Natural killer cell (primary cell): ENCODE results near the gene ART4. TPM values are rescaled to one million over a fixed set of nuclear protein-coding genes. Genes with fewer than 3 reads are reported as not detected.

Experiments
- ATAC-seq, 3 donors: fragments of 150-1000 bp in 2 of 3; fragments of 200-7000 bp in 1 of 3; cut with Tn5 transposase; 1 replicate in 1 of 3; 2 replicates in 2 of 3; pipeline ENCODE4 v1.10.0; 2021; ENCODE audit warnings: mild to moderate bottlenecking in 2 of 3, moderate library complexity in 2 of 3
- DNase-seq, 2 donors: peaks; one replicate each; pipeline versions ENCODE4 v3.0.0 to v3.0.0-alpha.2; 2013 to 2021; ENCODE audit warnings: mixed read lengths in 1 of 2
- H3K27ac ChIP-seq: one replicate; pipeline ENCODE4 v1.5.1; 2013; ENCODE audit warnings: mild to moderate bottlenecking, low read length
- H3K27me3 ChIP-seq: one replicate; pipeline ENCODE4 v1.6.1; 2013; ENCODE audit warnings: low read length; ENCODE audit not compliant: control insufficient read depth, insufficient read depth
- H3K36me3 ChIP-seq: one replicate; pipeline ENCODE4 v1.6.1; 2013; ENCODE audit warnings: low read length; ENCODE audit not compliant: control insufficient read depth, insufficient read depth
- H3K4me1 ChIP-seq: one replicate; pipeline ENCODE4 v1.6.1; 2013; ENCODE audit warnings: low read length; ENCODE audit not compliant: control insufficient read depth, insufficient read depth
- H3K4me3 ChIP-seq: one replicate; pipeline ENCODE4 v1.5.1; 2013; ENCODE audit warnings: low read length
- H3K9me3 ChIP-seq: one replicate; pipeline ENCODE4 v1.6.1; 2013; ENCODE audit warnings: low read length; ENCODE audit not compliant: control insufficient read depth, insufficient read depth
- H3K27ac Mint-ChIP-seq, 2 donors: one replicate each; pipeline ENCODE4 v1.8.0; 2022; ENCODE audit warnings: mild to moderate bottlenecking in 2 of 2, mixed read lengths in 2 of 2, moderate library complexity in 1 of 2
- H3K27me3 Mint-ChIP-seq, 2 donors: one replicate each; pipeline ENCODE4 v1.8.0; 2022; ENCODE audit warnings: low read depth in 2 of 2, mixed read lengths in 2 of 2
- H3K36me3 Mint-ChIP-seq: one replicate; pipeline ENCODE4 v1.8.0; 2022; ENCODE audit warnings: mixed read lengths
- H3K4me1 Mint-ChIP-seq, 2 donors: one replicate each; pipeline ENCODE4 v1.8.0; 2022; ENCODE audit warnings: mixed read lengths in 2 of 2
- H3K4me3 Mint-ChIP-seq: one replicate; pipeline ENCODE4 v1.8.0; 2022; ENCODE audit warnings: mild to moderate bottlenecking, moderate library complexity, mixed read lengths
- H3K9me3 Mint-ChIP-seq, 2 donors: one replicate each; pipeline ENCODE4 v1.8.0; 2022; ENCODE audit warnings: mixed read lengths in 2 of 2
- CTCF ChIP-seq: fragments of 200-600 bp; IDR thresholded peaks from one replicate; pipeline ENCODE4 v1.8.0; 2022; ENCODE audit warnings: antibody characterized with exemption
- WGBS: methylation state at CpG from one replicate; pipeline ENCODE4 v1.1.7; 2013; ENCODE audit warnings: missing lambda C conversion rate; ENCODE audit not compliant: insufficient coverage; 5-methylcytosine and 5-hydroxymethylcytosine counted together
- intact Hi-C: fragments of 100-400 bp; cut with micrococcal nuclease; formaldehyde crosslinking; loops from one replicate; pipeline ENCODE4 v1.14.2; 2022
- total RNA-seq, 4 donors: library from RNA; stranded (reverse); fragments of 120-200 nt in 1 of 4; gene quantifications; one replicate each; pipeline versions ENCODE4 v1.2.3 to v1.2.4, GENCODE V29; 2013 to 2022

ART4 gene
- total RNA-seq, 3 donors from 2014 or later (not counting 1 experiment from before 2014, with no cell fraction given): not detected

GRCh38 chr12:14886271-14886670 is 42.9 kb upstream of the ART4 start:
- Histone ChIP-seq H3K4me3 (no peak overlapping the region), H3K27me3 (peaks cover 8% of the 10 kb centered on the region), H3K4me1 (peaks cover 8% of the 10 kb centered on the region), H3K27ac (no peak overlapping the region), H3K9me3 (no peaks in the 10 kb centered on the region), H3K36me3 (no peaks in the 10 kb centered on the region)
- Mint-ChIP-seq H3K27ac (no peak overlapping the region), H3K4me1 (peaks cover 23 to 24% of the 10 kb centered on the region in 2 donors), H3K36me3 (no peaks in the 10 kb centered on the region), H3K4me3 (no peak overlapping the region), H3K27me3 (peaks cover 36 to 67% of the 10 kb centered on the region in 2 donors), H3K9me3 (no peaks in the 10 kb centered on the region)
- no peak for ATAC-seq
- no peak for DNase-seq
- 76% methylated on average over 6 of the region's 6 CpGs for WGBS
- TF ChIP-seq CTCF: no peak
- intact Hi-C loops: no loop called here

- Mint-ChIP-seq H3K27ac (peak within 1 kb of the TSS; percentile 61 to 88), H3K4me3 (peak within 1 kb of the TSS; percentile 62), H3K9me3 (no peaks in the 10 kb centered on the region), H3K4me1 (peaks cover 23 to 27% of the 10 kb centered on the region in 2 donors), H3K27me3 (peaks cover 36 to 67% of the 10 kb centered on the region in 2 donors), H3K36me3 (no peaks in the 10 kb centered on the region)
- Histone ChIP-seq H3K27ac (no peak within 1 kb of the TSS), H3K4me1 (peaks cover 8% of the 10 kb centered on the region), H3K9me3 (no peaks in the 10 kb centered on the region), H3K36me3 (no peaks in the 10 kb centered on the region), H3K4me3 (no peak within 1 kb of the TSS), H3K27me3 (peaks cover 8% of the 10 kb centered on the region)
- intact Hi-C loops: loop anchor here (2.0 kb wide), 1 partner anchor 115 kb away; a partner anchor contains a TSS
- DNase-seq (peak in 1 of 2 donors; percentile 10), ATAC-seq (no peak)
- WGBS: 50% methylated on average over 5 of the region's 6 CpGs
- TF ChIP-seq CTCF: no peak
Observed at GRCh38 chr12:14885718-14886221, 42.4 kb upstream of the ART4 start, which contains the start of gene MGP. MGP (minus strand) TSS chr12:14885854; CDS start chr12:14885791, 63 bp downstream.

- H3K9me3 ChIP-seq: no peaks in the 10 kb centered on the region
- peaks cover 23 to 31% of the 10 kb centered on the region in 2 donors for H3K4me1 Mint-ChIP-seq
- H3K9me3 Mint-ChIP-seq: no peaks in the 10 kb centered on the region
- H3K27me3 Mint-ChIP-seq: peaks cover 36 to 63% of the 10 kb centered on the region in 2 donors
- intact Hi-C loops: loop anchor here (2.0 to 5.0 kb wide), 2 partner anchors 73 to 114 kb away; a partner anchor contains a TSS
- DNase-seq: peak; percentile 67 to 95
- TF ChIP-seq CTCF: no peak
- WGBS: 3% methylated on average over 5 of the region's 5 CpGs
- H3K36me3 Mint-ChIP-seq: no peaks in the 10 kb centered on the region
- ATAC-seq: peak; percentile 91 to 98 (median 92)
- peaks cover 8% of the 10 kb centered on the region for H3K27me3 ChIP-seq
- H3K4me3 ChIP-seq: no peak overlapping the region
- peaks cover 8% of the 10 kb centered on the region for H3K4me1 ChIP-seq
- H3K36me3 ChIP-seq: no peaks in the 10 kb centered on the region
- peak overlapping the region; percentile 61 to 88 for H3K27ac Mint-ChIP-seq
- no peak overlapping the region for H3K27ac ChIP-seq
- H3K4me3 Mint-ChIP-seq: peak overlapping the region; percentile 62
Observed at GRCh38 chr12:14884458-14884878, 41.1 kb upstream of the ART4 start.

GRCh38 chr12:14883686-14884085 is 40.4 kb upstream of the ART4 start:
- no peak overlapping the region for H3K4me3 ChIP-seq
- Mint-ChIP-seq H3K9me3 (no peaks in the 10 kb centered on the region), H3K27ac (no peak overlapping the region), H3K4me1 (peaks cover 23 to 31% of the 10 kb centered on the region in 2 donors), H3K27me3 (peaks cover 31 to 56% of the 10 kb centered on the region in 2 donors), H3K4me3 (no peak overlapping the region), H3K36me3 (no peaks in the 10 kb centered on the region)
- no peaks in the 10 kb centered on the region for H3K9me3 ChIP-seq
- WGBS: 67% methylated on average over 10 of the region's 10 CpGs
- peaks cover 8% of the 10 kb centered on the region for H3K4me1 ChIP-seq
- ATAC-seq (no peak), DNase-seq (no peak)
- no peak for TF ChIP-seq CTCF
- no peak overlapping the region for H3K27ac ChIP-seq
- intact Hi-C loops: loop anchor here (2.0 to 5.0 kb wide), 2 partner anchors 74 to 113 kb away; a partner anchor contains a TSS
- peaks cover 8% of the 10 kb centered on the region for H3K27me3 ChIP-seq
- H3K36me3 ChIP-seq: no peaks in the 10 kb centered on the region
